ENCODE measurements around the gene CCSER1.
"Not testable (repeated sequence)": the region's sequence is repeated elsewhere in the genome, so short reads cannot be mapped to it uniquely, and the experiment has no call there.

DNA sequence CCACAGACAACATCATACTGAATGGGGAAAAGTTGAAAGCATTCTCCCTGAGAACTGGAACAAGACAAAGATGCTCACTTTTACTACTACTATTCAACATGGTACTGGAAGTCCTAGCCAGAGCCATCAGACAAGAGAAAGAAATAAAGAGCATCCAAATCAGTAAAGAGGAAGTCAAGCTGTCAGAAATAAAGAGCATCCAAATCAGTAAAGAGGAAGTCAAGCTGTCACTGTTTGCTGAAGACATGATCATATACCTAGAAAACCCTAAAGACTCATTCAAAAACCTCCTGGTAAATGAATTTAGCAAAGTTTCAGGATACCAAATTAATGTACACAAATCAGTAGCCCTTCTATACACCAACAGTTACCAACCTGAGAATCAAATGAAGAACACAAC lies 285.6 kb downstream of the CCSER1 start:
- TF ChIP-seq, protein P1, sequence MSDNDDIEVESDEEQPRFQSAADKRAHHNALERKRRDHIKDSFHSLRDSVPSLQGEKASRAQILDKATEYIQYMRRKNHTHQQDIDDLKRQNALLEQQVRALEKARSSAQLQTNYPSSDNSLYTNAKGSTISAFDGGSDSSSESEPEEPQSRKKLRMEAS (IDR thresholded peaks at IDR 0.05), result not testable (repeated sequence)
- TF ChIP-seq POLR2A (IDR thresholded peaks at IDR 0.05; ENCODE audit: control extremely low read depth in 1 of 2, low read depth in 2 of 2, low read length in 2 of 2); EGR1 (IDR thresholded peaks at IDR 0.05; ENCODE audit: borderline replicate concordance, low read depth, low read length); CTCF (IDR thresholded peaks at IDR 0.05; ENCODE audit: control extremely low read depth in 1 of 3, insufficient read depth in 1 of 3, low read depth in 1 of 3, low read length in 3 of 3); SP4 (IDR thresholded peaks at IDR 0.05; ENCODE audit: low read length); RAD21 (IDR thresholded peaks at IDR 0.05 in 1 of 2, conservative IDR thresholded peaks at IDR 0.05 in 1 of 2; ENCODE audit: low read depth in 2 of 2, low read length in 2 of 2); EP300 (IDR thresholded peaks at IDR 0.05; ENCODE audit: borderline replicate concordance in 1 of 2, low read depth in 2 of 2, low read length in 2 of 2); EZH2 (IDR thresholded peaks at IDR 0.05; ENCODE audit: low read depth, low read length, severe bottlenecking); PHF8 (conservative IDR thresholded peaks at IDR 0.05; ENCODE audit: low read depth, low read length); JUN (IDR thresholded peaks at IDR 0.05; ENCODE audit: low read depth, low read length); USF2 (IDR thresholded peaks at IDR 0.05; ENCODE audit: low read length): not testable (repeated sequence)
